ENCODE results near the gene LRSAM1. TPM values are rescaled to one million over a fixed set of nuclear protein-coding genes. Genes with fewer than 3 reads are reported as not detected.

The LRSAM1 gene
- total and polyA plus RNA-seq, 2 of the 8 experiments (the other 6 are each of a cell fraction or from before 2014, with no cell fraction given): 9.7 to 18.3 TPM

- Histone ChIP-seq H3K27ac (ENCODE audit: low read depth, low read length) (0 out of 2 replicates have a peak overlapping the region, but pooled peaks have one; percentile 17), H4K20me1 (replicated peaks in 1 of 2; ENCODE audit: control insufficient read depth in 1 of 2, insufficient read depth in 2 of 2, low read length in 2 of 2) (peaks cover 0 to 6% of the 10 kb centered on the region in 2 experiments), H4K5ac (ENCODE audit: insufficient read length, low read depth, low read length) (no peak overlapping the region), H2BK15ac (ENCODE audit: low read length) (no peak overlapping the region), H3K79me2 (ENCODE audit: control insufficient read depth in 1 of 2, insufficient read depth in 2 of 2, low read length in 2 of 2) (peaks cover 0 to 9% of the 10 kb centered on the region in 2 experiments; a peak in 1 of 4 replicates), H2BK5ac (ENCODE audit: low read depth, low read length) (peak overlapping the region; percentile 71; the same call in 1 of the 2 replicates), H3K18ac (ENCODE audit: extremely low read depth, low read length) (no peak overlapping the region), H3K27me3 (replicated peaks in 1 of 4; ENCODE audit: control insufficient read depth in 3 of 4, extremely low read depth in 1 of 4, insufficient read depth in 3 of 4, low read length in 3 of 4) (no peaks in the 10 kb centered on the region), H3K23me2 (ENCODE audit: low read depth, low read length) (no peaks in the 10 kb centered on the region), H2BK120ac (replicated peaks; ENCODE audit: low read depth, low read length) (no peak overlapping the region), H4K8ac (ENCODE audit: extremely low read depth, insufficient read depth, low read length) (no peak overlapping the region; the same call in 1 of the 2 replicates), H3K4me2 (ENCODE audit: insufficient read depth in 1 of 2, low read depth in 2 of 2, low read length in 2 of 2) (no peak overlapping the region), H2BK20ac (ENCODE audit: low read length) (no peak overlapping the region), H3K79me1 (ENCODE audit: low read depth, low read length) (peaks cover 7% of the 10 kb centered on the region; the same call in 1 of the 2 replicates), H2AFZ (ENCODE audit: low read length) (no peak overlapping the region), H3K56ac (replicated peaks; ENCODE audit: insufficient read length, low read depth, low read length) (no peak overlapping the region), H3K4ac (replicated peaks; ENCODE audit: insufficient read length, low read depth, low read length) (no peak overlapping the region), H4K91ac (replicated peaks; ENCODE audit: insufficient read length, low read length) (peak overlapping the region; percentile 16), H2AK5ac (ENCODE audit: low read depth, low read length) (no peak overlapping the region), H3K14ac (ENCODE audit: insufficient read length) (no peak overlapping the region), H3K9me3 (ENCODE audit: insufficient read depth in 2 of 2, low read depth in 1 of 2, low read length in 1 of 2) (no peaks in the 10 kb centered on the region), H3K4me3 (ENCODE audit: extremely low read depth in 1 of 4, insufficient read depth in 2 of 4, low read depth in 3 of 4, low read length in 4 of 4) (no peak overlapping the region), H2BK12ac (ENCODE audit: low read depth, low read length) (no peak overlapping the region), H3K23ac (ENCODE audit: insufficient read length) (no peak overlapping the region), H3K4me1 (replicated peaks in 1 of 4; ENCODE audit: control insufficient read depth in 3 of 4, insufficient read depth in 4 of 4, low read length in 3 of 4) (peaks cover 4 to 15% (median 14%) of the 10 kb centered on the region in 4 experiments; a peak in 5 of 7 replicates), H3K9ac (replicated peaks in 1 of 4; ENCODE audit: extremely low read depth in 1 of 4, low read depth in 3 of 4, low read length in 3 of 4) (no peak overlapping the region), H3K36me3 (ENCODE audit: control insufficient read depth in 2 of 4, insufficient read depth in 4 of 4, low read length in 3 of 4) (no peaks in the 10 kb centered on the region; a peak in 1 of 8 replicates)
- WGBS, 2 experiments (ENCODE audit: extremely low coverage in 1 of 2, insufficient coverage in 1 of 2, insufficient read length in 1 of 2, insufficient replicate concordance in 2 of 2, low coverage in 1 of 2, low lambda C conversion rate in 2 of 2, missing lambda C conversion rate in 1 of 2): 71% methylated on average over 12 of the region's 12 CpGs; no CpG with 5 or more reads in 1 of the 2 experiments
- ChIA-PET POLR2A (ENCODE audit: partially characterized antibody) (interaction anchor here (1.0 to 1.2 kb wide), 3 partner anchors 31 to 258 kb away, joined by 3 read pairs; no protein-coding TSS in a partner anchor), CTCF (ENCODE audit: partially characterized antibody) (interaction anchor here (0.8 to 7.7 kb wide), 7 partner anchors 8 to 50 kb away, joined by 3 to 105 read pairs (median 6); no protein-coding TSS in a partner anchor)
- no peak for FAIRE-seq
- TF ChIP-seq SAP30 (IDR thresholded peaks at IDR 0.05; ENCODE audit: insufficient read depth, insufficient replicate concordance, low read length): no peak
- no peak for TF ChIP-seq TAF1 (IDR thresholded peaks at IDR 0.05; ENCODE audit: low read depth, low read length)
- TF ChIP-seq JUN (IDR thresholded peaks at IDR 0.05; ENCODE audit: low read depth, low read length): no peak
- TF ChIP-seq TCF12 (IDR thresholded peaks at IDR 0.05; ENCODE audit: low read depth, low read length): no peak
- TF ChIP-seq SRF (IDR thresholded peaks at IDR 0.05; ENCODE audit: low read depth, low read length): no peak
- TF ChIP-seq CTCF (IDR thresholded peaks at IDR 0.05; ENCODE audit: control extremely low read depth in 1 of 3, insufficient read depth in 1 of 3, low read depth in 1 of 3, low read length in 3 of 3): no peak
- no peak for TF ChIP-seq BACH1 (IDR thresholded peaks at IDR 0.05; ENCODE audit: low read length)
- no peak for DNase-seq (ENCODE audit: low read depth in 1 of 2, low spot score in 2 of 2)
These were observed 83.6 kb downstream of the LRSAM1 start for GRCh38 chr9:127534931-127535330.

Data from H1 (cell line).